Natural killer cell (primary cell): ENCODE measurements around the gene WDFY3. TPM values are rescaled to one million over a fixed set of nuclear protein-coding genes. Genes with fewer than 3 reads are reported as not detected.
"Not testable (repeated sequence)": the region's sequence is repeated elsewhere in the genome, so short reads cannot be mapped to it uniquely, and the experiment has no call there.

Source experiments
- ATAC-seq, 3 donors: fragments of 150-1000 bp in 2 of 3; fragments of 200-7000 bp in 1 of 3; cut with Tn5 transposase; 1 replicate in 1 of 3; 2 replicates in 2 of 3; pipeline ENCODE4 v1.10.0; 2021; ENCODE audit warnings: mild to moderate bottlenecking in 2 of 3, moderate library complexity in 2 of 3
- DNase-seq, 2 donors: peaks; one replicate each; pipeline versions ENCODE4 v3.0.0 to v3.0.0-alpha.2; 2013 to 2021; ENCODE audit warnings: mixed read lengths in 1 of 2
- H3K27ac ChIP-seq: one replicate; pipeline ENCODE4 v1.5.1; 2013; ENCODE audit warnings: mild to moderate bottlenecking, low read length
- H3K27me3 ChIP-seq: one replicate; pipeline ENCODE4 v1.6.1; 2013; ENCODE audit warnings: low read length; ENCODE audit not compliant: control insufficient read depth, insufficient read depth
- H3K36me3 ChIP-seq: one replicate; pipeline ENCODE4 v1.6.1; 2013; ENCODE audit warnings: low read length; ENCODE audit not compliant: control insufficient read depth, insufficient read depth
- H3K4me1 ChIP-seq: one replicate; pipeline ENCODE4 v1.6.1; 2013; ENCODE audit warnings: low read length; ENCODE audit not compliant: control insufficient read depth, insufficient read depth
- H3K4me3 ChIP-seq: one replicate; pipeline ENCODE4 v1.5.1; 2013; ENCODE audit warnings: low read length
- H3K9me3 ChIP-seq: one replicate; pipeline ENCODE4 v1.6.1; 2013; ENCODE audit warnings: low read length; ENCODE audit not compliant: control insufficient read depth, insufficient read depth
- H3K27ac Mint-ChIP-seq, 2 donors: one replicate each; pipeline ENCODE4 v1.8.0; 2022; ENCODE audit warnings: mild to moderate bottlenecking in 2 of 2, mixed read lengths in 2 of 2, moderate library complexity in 1 of 2
- H3K27me3 Mint-ChIP-seq, 2 donors: one replicate each; pipeline ENCODE4 v1.8.0; 2022; ENCODE audit warnings: low read depth in 2 of 2, mixed read lengths in 2 of 2
- H3K36me3 Mint-ChIP-seq: one replicate; pipeline ENCODE4 v1.8.0; 2022; ENCODE audit warnings: mixed read lengths
- H3K4me1 Mint-ChIP-seq, 2 donors: one replicate each; pipeline ENCODE4 v1.8.0; 2022; ENCODE audit warnings: mixed read lengths in 2 of 2
- H3K4me3 Mint-ChIP-seq: one replicate; pipeline ENCODE4 v1.8.0; 2022; ENCODE audit warnings: mild to moderate bottlenecking, moderate library complexity, mixed read lengths
- H3K9me3 Mint-ChIP-seq, 2 donors: one replicate each; pipeline ENCODE4 v1.8.0; 2022; ENCODE audit warnings: mixed read lengths in 2 of 2
- CTCF ChIP-seq: fragments of 200-600 bp; IDR thresholded peaks from one replicate; pipeline ENCODE4 v1.8.0; 2022; ENCODE audit warnings: antibody characterized with exemption
- WGBS: methylation state at CpG from one replicate; pipeline ENCODE4 v1.1.7; 2013; ENCODE audit warnings: missing lambda C conversion rate; ENCODE audit not compliant: insufficient coverage; 5-methylcytosine and 5-hydroxymethylcytosine counted together
- intact Hi-C: fragments of 100-400 bp; cut with micrococcal nuclease; formaldehyde crosslinking; loops from one replicate; pipeline ENCODE4 v1.14.2; 2022
- total RNA-seq, 4 donors: library from RNA; stranded (reverse); fragments of 120-200 nt in 1 of 4; gene quantifications; one replicate each; pipeline versions ENCODE4 v1.2.3 to v1.2.4, GENCODE V29; 2013 to 2022

WDFY3 gene
- total RNA-seq, 3 donors from 2014 or later (not counting 1 experiment from before 2014, with no cell fraction given) = 2.5 to 7.2 (median 6.0) TPM

- Histone ChIP-seq H3K4me3 (no peak overlapping the region), H3K27me3 (no peaks in the 10 kb centered on the region), H3K9me3 (no peaks in the 10 kb centered on the region), H3K4me1 (no peaks in the 10 kb centered on the region), H3K27ac (no peak overlapping the region), H3K36me3 (no peaks in the 10 kb centered on the region)
- DNase-seq (no peak), ATAC-seq (peak in 1 of 3 donors; percentile 26)
- 83% methylated on average over 7 of the region's 7 CpGs for WGBS
- no peaks in the 10 kb centered on the region for H3K36me3 Mint-ChIP-seq
- no peak overlapping the region for H3K27ac Mint-ChIP-seq
- TF ChIP-seq CTCF = no peak
- no peaks in the 10 kb centered on the region for H3K9me3 Mint-ChIP-seq
- no peak overlapping the region for H3K4me3 Mint-ChIP-seq
- intact Hi-C loops = no loop called here
- no peaks in the 10 kb centered on the region for H3K4me1 Mint-ChIP-seq
- H3K27me3 Mint-ChIP-seq = no peaks in the 10 kb centered on the region
Measured at GRCh38 chr4:84683064-84683850, 283.2 kb downstream of the WDFY3 start.

GRCh38 chr4:84682661-84683060 is 283.8 kb downstream of the WDFY3 start:
- H3K4me3 Mint-ChIP-seq, H3K4me1 Mint-ChIP-seq, H3K27ac ChIP-seq, H3K36me3 Mint-ChIP-seq, H3K4me1 ChIP-seq, H3K9me3 ChIP-seq, H3K4me3 ChIP-seq, DNase-seq, H3K9me3 Mint-ChIP-seq, H3K36me3 ChIP-seq, H3K27me3 ChIP-seq, intact Hi-C loops, H3K27ac Mint-ChIP-seq, ATAC-seq, H3K27me3 Mint-ChIP-seq: not testable (repeated sequence)
- 82% methylated on average over 4 of the region's 4 CpGs for WGBS

GRCh38 chr4:84681486-84682274 is 284.8 kb downstream of the WDFY3 start:
- H3K9me3 ChIP-seq = no peaks in the 10 kb centered on the region
- no peak overlapping the region for H3K4me3 Mint-ChIP-seq
- ATAC-seq (no peak), DNase-seq (no peak)
- H3K27ac Mint-ChIP-seq = no peak overlapping the region
- no peaks in the 10 kb centered on the region for H3K4me1 Mint-ChIP-seq
- H3K27me3 ChIP-seq = no peaks in the 10 kb centered on the region
- no peaks in the 10 kb centered on the region for H3K4me1 ChIP-seq
- no peak overlapping the region for H3K27ac ChIP-seq
- no peak overlapping the region for H3K4me3 ChIP-seq
- WGBS = 63% methylated on average over 2 of the region's 2 CpGs
- H3K36me3 Mint-ChIP-seq = no peaks in the 10 kb centered on the region
- no peak for TF ChIP-seq CTCF
- H3K36me3 ChIP-seq = no peaks in the 10 kb centered on the region
- intact Hi-C loops = no loop called here
- H3K27me3 Mint-ChIP-seq = no peaks in the 10 kb centered on the region
- no peaks in the 10 kb centered on the region for H3K9me3 Mint-ChIP-seq

GRCh38 chr4:84680956-84681355 is 285.5 kb downstream of the WDFY3 start:
- 23% methylated on average over 4 of the region's 4 CpGs for WGBS
- Histone ChIP-seq H3K4me1 (no peaks in the 10 kb centered on the region), H3K27ac (no peak overlapping the region), H3K9me3 (no peaks in the 10 kb centered on the region), H3K4me3 (no peak overlapping the region), H3K36me3 (no peaks in the 10 kb centered on the region), H3K27me3 (no peaks in the 10 kb centered on the region)
- Mint-ChIP-seq H3K4me3 (no peak overlapping the region), H3K9me3 (no peaks in the 10 kb centered on the region), H3K27me3 (no peaks in the 10 kb centered on the region), H3K27ac (no peak overlapping the region), H3K4me1 (no peaks in the 10 kb centered on the region), H3K36me3 (no peaks in the 10 kb centered on the region)
- TF ChIP-seq CTCF = no peak
- ATAC-seq (no peak), DNase-seq (no peak)
- intact Hi-C loops = no loop called here
